CD4-positive, CD25-positive, alpha-beta regulatory T cell (primary cell): ENCODE results near the gene SLC17A4. TPM values are rescaled to one million over a fixed set of nuclear protein-coding genes. Genes with fewer than 3 reads are reported as not detected.
A peak's percentile ranks its signal among the peaks of the same experiment; 100 is the strongest.

Source experiments
- ATAC-seq, 2 donors: fragments of 150-1000 bp; cut with Tn5 transposase; one replicate each; pipeline ENCODE4 v1.10.0; 2021; ENCODE audit warnings: low read depth in 2 of 2, moderate number of reproducible peaks in 2 of 2, moderate library complexity in 1 of 2
- DNase-seq, 3 donors: peaks; one replicate each; pipeline versions ENCODE4 v3.0.0 to v3.0.0-alpha.2; 2012 to 2022; ENCODE audit warnings: mixed read lengths in 1 of 3
- H3K27ac ChIP-seq: one replicate; pipeline ENCODE4 v1.7.0; 2013; ENCODE audit warnings: mild to moderate bottlenecking, low read length; ENCODE audit not compliant: insufficient read depth, poor library complexity, severe bottlenecking
- H3K27me3 ChIP-seq: one replicate; pipeline ENCODE4 v1.7.0; 2013; ENCODE audit warnings: low read length; ENCODE audit not compliant: control insufficient read depth, insufficient read depth
- H3K36me3 ChIP-seq: one replicate; pipeline ENCODE4 v1.7.0; 2013; ENCODE audit warnings: mild to moderate bottlenecking, low read length, moderate library complexity; ENCODE audit not compliant: control insufficient read depth, insufficient read depth
- H3K4me1 ChIP-seq: 2 replicates; pipeline ENCODE4 v1.7.0; 2013; ENCODE audit warnings: mild to moderate bottlenecking, low read length; ENCODE audit not compliant: insufficient read depth, control insufficient read depth, poor library complexity, severe bottlenecking
- H3K4me3 ChIP-seq: one replicate; pipeline ENCODE4 v1.7.0; 2013; ENCODE audit warnings: low read depth, mild to moderate bottlenecking, low read length, moderate library complexity
- H3K9me3 ChIP-seq, 2 experiments: 1 replicate in 1 of 2; 2 replicates in 1 of 2; pipeline ENCODE4 v1.7.0; 2013; ENCODE audit warnings: low read length in 2 of 2, mild to moderate bottlenecking in 1 of 2, moderate library complexity in 1 of 2; ENCODE audit not compliant: control insufficient read depth in 2 of 2
- H3K27ac Mint-ChIP-seq, 3 donors: one replicate each; pipeline ENCODE4 v1.8.0; 2020 to 2022; ENCODE audit warnings: mild to moderate bottlenecking in 3 of 3, mixed read lengths in 3 of 3, moderate library complexity in 2 of 3
- H3K27me3 Mint-ChIP-seq: one replicate; pipeline ENCODE4 v1.8.0; 2022; ENCODE audit warnings: mild to moderate bottlenecking, mixed read lengths
- H3K36me3 Mint-ChIP-seq: one replicate; pipeline ENCODE4 v1.8.0; 2020; ENCODE audit warnings: mixed read lengths
- H3K4me1 Mint-ChIP-seq, 4 donors: one replicate each; pipeline ENCODE4 v1.8.0; 2020 to 2022; ENCODE audit warnings: mixed read lengths in 4 of 4, mild to moderate bottlenecking in 1 of 4
- H3K4me3 Mint-ChIP-seq, 4 donors: one replicate each; pipeline ENCODE4 v1.8.0; 2020 to 2022; ENCODE audit warnings: mild to moderate bottlenecking in 4 of 4, mixed read lengths in 4 of 4, moderate library complexity in 3 of 4
- H3K9me3 Mint-ChIP-seq, 7 donors: one replicate each; pipeline ENCODE4 v1.8.0; 2020 to 2022; ENCODE audit warnings: mixed read lengths in 7 of 7, mild to moderate bottlenecking in 3 of 7, moderate library complexity in 2 of 7
- polyA plus RNA-seq, 4 donors: library from polyadenylated mRNA; unstranded; fragments of 300-500 nt; fragmentation: Illumina TruSeq; gene quantifications; one replicate each; pipeline ENCODE4 v1.2.3, GENCODE V29; 2021
- total RNA-seq: library from RNA; stranded (reverse); gene quantifications from one replicate; pipeline ENCODE4 v1.2.3, GENCODE V29; 2022

The SLC17A4 gene
- total and polyA plus RNA-seq, 5 donors from 2014 or later = not detected

DNA sequence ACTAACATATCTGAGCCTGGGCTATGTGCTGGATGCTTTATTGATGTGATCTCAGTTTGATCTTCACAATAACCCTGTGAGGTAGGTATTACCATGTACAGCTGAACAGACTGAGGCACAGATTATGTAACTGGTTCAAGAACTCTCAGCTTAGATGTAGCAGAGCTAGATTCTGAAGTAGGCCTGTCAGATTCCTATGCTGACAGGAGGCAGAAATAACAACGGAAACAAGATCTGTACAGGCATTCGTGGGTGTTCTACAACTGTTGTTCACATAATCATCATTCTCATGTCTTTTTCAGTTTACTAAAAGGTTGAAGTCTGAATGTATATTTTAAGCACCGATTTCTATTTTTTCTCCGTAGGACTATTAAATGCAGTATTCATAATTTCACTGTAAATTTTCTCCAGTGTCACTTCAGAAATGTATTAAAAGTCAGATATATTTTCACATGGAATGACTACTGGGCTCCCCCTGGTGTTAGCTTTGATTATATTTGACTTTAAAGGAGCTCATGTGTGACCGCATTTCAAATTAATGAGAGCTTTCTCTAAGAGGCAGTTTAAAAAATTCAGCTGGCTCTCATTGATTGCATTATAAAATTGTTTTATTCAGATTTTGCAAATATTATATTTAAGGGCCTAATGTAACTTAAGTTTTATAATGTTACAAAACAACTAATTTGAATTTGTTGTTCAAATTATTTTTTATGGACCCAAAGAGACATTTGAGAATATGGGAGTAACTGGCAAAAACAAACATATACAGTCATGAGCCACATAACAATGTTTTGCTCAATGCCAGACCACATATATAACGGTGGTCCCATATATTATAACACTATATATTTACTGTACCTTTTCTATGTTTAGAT, 36.4 kb upstream of the SLC17A4 start:
- Histone ChIP-seq H3K27ac (no peak overlapping the region), H3K9me3 (no peaks in the 10 kb centered on the region), H3K36me3 (no peaks in the 10 kb centered on the region), H3K4me1 (no peaks in the 10 kb centered on the region), H3K4me3 (no peak overlapping the region), H3K27me3 (no peaks in the 10 kb centered on the region)
- no peak overlapping the region for H3K27ac Mint-ChIP-seq
- H3K27me3 Mint-ChIP-seq = peaks cover 34% of the 10 kb centered on the region
- peak in 2 of 3 donors; percentile 20 to 26 for DNase-seq
- H3K36me3 Mint-ChIP-seq = no peaks in the 10 kb centered on the region
- peaks cover 0 to 4% (median 0%) of the 10 kb centered on the region in 4 donors for H3K4me1 Mint-ChIP-seq
- no peak overlapping the region for H3K4me3 Mint-ChIP-seq
- no peaks in the 10 kb centered on the region for H3K9me3 Mint-ChIP-seq
- no peak for ATAC-seq

DNA sequence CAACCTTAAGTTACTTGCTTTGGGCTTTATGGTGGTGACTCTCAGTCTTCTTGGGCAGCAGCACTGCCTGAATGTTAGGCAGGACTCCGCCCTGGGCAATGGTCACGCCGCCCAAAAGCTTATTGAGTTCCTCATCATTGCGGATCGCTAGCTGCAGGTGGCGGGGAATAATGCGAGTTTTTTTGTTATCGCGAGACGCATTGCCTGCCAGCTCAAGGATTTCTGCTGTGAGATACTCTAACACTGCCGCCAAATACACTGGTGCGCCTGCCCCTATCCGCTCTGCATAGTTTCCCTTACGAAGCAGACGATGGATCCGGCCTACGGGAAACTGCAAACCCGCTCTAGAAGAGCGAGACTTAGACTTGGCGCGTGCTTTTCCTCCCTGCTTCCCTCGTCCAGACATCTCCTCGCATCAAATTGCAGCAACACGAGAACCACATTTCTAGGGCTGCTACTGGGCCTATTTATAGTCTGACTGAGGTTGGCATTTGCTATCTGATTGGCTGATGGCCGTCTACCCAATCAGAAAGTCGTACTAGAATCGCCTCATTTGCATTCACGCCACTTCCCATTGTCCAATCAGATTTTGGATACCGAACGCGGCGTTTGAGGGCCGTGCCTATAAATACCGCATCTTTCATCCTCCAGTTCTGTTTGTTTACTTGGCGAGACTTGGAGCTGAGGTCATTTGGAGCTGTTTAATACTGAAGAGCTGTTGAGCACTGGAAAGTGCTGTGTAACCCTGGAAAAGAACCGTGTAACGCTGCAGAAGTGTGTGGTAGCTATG, 28.2 kb upstream of the SLC17A4 start:
- peaks cover 0 to 2% (median 0%) of the 10 kb centered on the region in 7 donors for H3K9me3 Mint-ChIP-seq
- no peak overlapping the region for H3K4me3 Mint-ChIP-seq
- no peak overlapping the region for H3K27ac Mint-ChIP-seq
- Histone ChIP-seq H3K4me3 (no peak overlapping the region), H3K27me3 (peaks cover 14% of the 10 kb centered on the region), H3K4me1 (no peaks in the 10 kb centered on the region), H3K27ac (no peak overlapping the region), H3K36me3 (no peaks in the 10 kb centered on the region), H3K9me3 (no peaks in the 10 kb centered on the region)
- H3K4me1 Mint-ChIP-seq = no peaks in the 10 kb centered on the region
- no peaks in the 10 kb centered on the region for H3K36me3 Mint-ChIP-seq
- ATAC-seq (no peak), DNase-seq (no peak)
- peaks cover 28% of the 10 kb centered on the region for H3K27me3 Mint-ChIP-seq

GRCh38 chr6:25727028-25727427, 27.5 kb upstream of the SLC17A4 start:
- H3K4me1 Mint-ChIP-seq = no peaks in the 10 kb centered on the region
- no peaks in the 10 kb centered on the region for H3K36me3 Mint-ChIP-seq
- Histone ChIP-seq H3K4me1 (no peaks in the 10 kb centered on the region), H3K4me3 (no peak overlapping the region), H3K27ac (no peak overlapping the region), H3K27me3 (peaks cover 14% of the 10 kb centered on the region), H3K9me3 (no peaks in the 10 kb centered on the region), H3K36me3 (no peaks in the 10 kb centered on the region)
- no peak overlapping the region for H3K27ac Mint-ChIP-seq
- H3K4me3 Mint-ChIP-seq = no peak overlapping the region
- ATAC-seq (no peak), DNase-seq (no peak)
- H3K9me3 Mint-ChIP-seq = peaks cover 0 to 2% (median 0%) of the 10 kb centered on the region in 7 donors
- H3K27me3 Mint-ChIP-seq = peaks cover 28% of the 10 kb centered on the region

- Mint-ChIP-seq H3K27me3 (peaks cover 35% of the 10 kb centered on the region), H3K36me3 (no peaks in the 10 kb centered on the region)
Observed at GRCh38 chr6:25730907-25731306, 23.6 kb upstream of the SLC17A4 start.

DNA sequence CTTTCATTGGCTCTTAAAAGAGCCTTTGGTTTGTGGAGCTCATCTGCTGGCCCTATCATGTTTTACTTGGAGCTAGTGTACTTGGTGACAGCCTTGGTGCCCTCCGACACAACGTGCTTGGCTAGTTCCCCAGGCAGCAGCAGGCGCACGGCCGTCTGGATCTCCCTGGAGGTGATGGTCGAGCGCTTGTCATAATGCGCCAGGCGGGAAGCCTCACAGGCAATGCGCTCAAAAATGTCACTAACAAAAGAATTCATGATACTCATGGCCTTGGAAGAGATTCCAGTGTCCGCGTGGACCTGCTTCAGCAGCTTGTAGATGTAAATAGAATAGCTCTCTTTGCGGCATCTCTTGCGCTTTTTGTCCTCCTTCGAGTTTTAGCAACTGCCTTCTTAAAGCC, 22.8 kb upstream of the SLC17A4 start:
- H3K36me3 Mint-ChIP-seq = no peaks in the 10 kb centered on the region
- peaks cover 22% of the 10 kb centered on the region for H3K27me3 ChIP-seq
- no peaks in the 10 kb centered on the region for H3K36me3 ChIP-seq
- no peak overlapping the region for H3K4me3 ChIP-seq
- peaks cover 39% of the 10 kb centered on the region for H3K27me3 Mint-ChIP-seq
- H3K4me3 Mint-ChIP-seq = no peak overlapping the region
- no peaks in the 10 kb centered on the region for H3K4me1 Mint-ChIP-seq
- no peaks in the 10 kb centered on the region for H3K4me1 ChIP-seq
- no peak overlapping the region for H3K27ac Mint-ChIP-seq
- DNase-seq (no peak), ATAC-seq (no peak)
- H3K9me3 ChIP-seq = peaks cover under 1 to 6% of the 10 kb centered on the region in 2 experiments
- peaks cover 0 to 6% (median 2%) of the 10 kb centered on the region in 7 donors for H3K9me3 Mint-ChIP-seq
- no peak overlapping the region for H3K27ac ChIP-seq

More at GRCh38 chr6:25730907-25731306, 23.6 kb upstream of the SLC17A4 start:
- no peak overlapping the region for H3K4me3 Mint-ChIP-seq
- Histone ChIP-seq H3K27ac (no peak overlapping the region), H3K4me3 (no peak overlapping the region), H3K4me1 (no peaks in the 10 kb centered on the region), H3K9me3 (no peaks in the 10 kb centered on the region), H3K36me3 (no peaks in the 10 kb centered on the region), H3K27me3 (peaks cover 21% of the 10 kb centered on the region)
- H3K9me3 Mint-ChIP-seq = peaks cover 0 to 4% (median 1%) of the 10 kb centered on the region in 7 donors
- H3K4me1 Mint-ChIP-seq = no peaks in the 10 kb centered on the region
- no peak for ATAC-seq
- H3K27ac Mint-ChIP-seq = no peak overlapping the region
- no peak for DNase-seq

DNA sequence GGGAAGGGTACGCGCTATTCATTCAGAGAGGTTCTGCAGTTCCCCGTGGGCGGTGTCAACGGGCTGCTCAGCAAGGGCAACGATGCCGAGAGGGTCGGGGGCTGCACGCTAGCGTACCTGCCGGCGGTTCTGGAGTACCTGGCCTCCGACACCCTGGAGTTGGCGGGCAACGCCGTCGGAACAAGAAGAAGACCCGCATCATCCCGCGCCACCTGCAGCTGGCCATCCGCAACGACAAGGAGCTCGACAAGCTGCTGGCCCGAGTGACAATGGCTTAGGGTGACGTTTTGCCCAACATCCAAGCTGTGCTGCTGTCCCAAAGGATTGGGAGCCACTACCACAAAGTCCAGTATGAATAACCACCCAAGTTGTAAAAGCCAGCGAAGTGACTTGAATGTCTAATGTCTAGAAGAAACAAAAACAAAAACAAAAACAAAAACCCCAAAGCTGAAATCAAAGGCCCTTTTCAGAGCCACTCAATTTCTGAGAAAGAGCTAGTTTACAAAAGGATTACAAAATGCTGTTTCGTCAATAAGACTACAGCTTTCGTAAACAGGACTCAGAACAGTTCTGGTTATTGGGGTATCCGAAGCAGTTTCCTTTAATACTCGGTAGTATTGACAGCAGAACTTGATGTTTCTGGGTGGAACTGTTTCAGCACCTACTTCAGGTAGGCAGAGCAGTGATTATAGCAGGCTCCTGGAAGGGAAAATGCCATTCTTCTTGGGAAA, 21.9 kb upstream of the SLC17A4 start:
- Mint-ChIP-seq H3K9me3 (peaks cover 0 to 14% (median 5%) of the 10 kb centered on the region in 7 donors), H3K36me3 (no peaks in the 10 kb centered on the region), H3K4me1 (no peaks in the 10 kb centered on the region), H3K27me3 (peaks cover 47% of the 10 kb centered on the region), H3K27ac (no peak overlapping the region), H3K4me3 (no peak overlapping the region)
- peaks cover 10 to 13% of the 10 kb centered on the region in 2 experiments for H3K9me3 ChIP-seq
- no peaks in the 10 kb centered on the region for H3K4me1 ChIP-seq
- ATAC-seq (no peak), DNase-seq (no peak)
- H3K27me3 ChIP-seq = peaks cover 25% of the 10 kb centered on the region
- no peaks in the 10 kb centered on the region for H3K36me3 ChIP-seq
- no peak overlapping the region for H3K27ac ChIP-seq
- no peak overlapping the region for H3K4me3 ChIP-seq

GRCh38 chr6:25735261-25735660, 19.3 kb upstream of the SLC17A4 start:
- H3K27ac ChIP-seq = no peak overlapping the region
- peaks cover 0 to 16% (median 5%) of the 10 kb centered on the region in 7 donors for H3K9me3 Mint-ChIP-seq
- no peak overlapping the region for H3K4me3 Mint-ChIP-seq
- DNase-seq (no peak), ATAC-seq (no peak)
- H3K4me3 ChIP-seq = no peak overlapping the region
- H3K27me3 Mint-ChIP-seq = peaks cover 44% of the 10 kb centered on the region
- H3K27me3 ChIP-seq = peaks cover 17% of the 10 kb centered on the region
- no peaks in the 10 kb centered on the region for H3K36me3 ChIP-seq
- no peak overlapping the region for H3K27ac Mint-ChIP-seq
- H3K4me1 Mint-ChIP-seq = no peaks in the 10 kb centered on the region
- H3K4me1 ChIP-seq = no peaks in the 10 kb centered on the region
- no peaks in the 10 kb centered on the region for H3K36me3 Mint-ChIP-seq
- peaks cover 11 to 13% of the 10 kb centered on the region in 2 experiments for H3K9me3 ChIP-seq
